Retinal pigment epithelial cell (primary cell): ENCODE measurements around the gene FRZB.
"Not testable (repeated sequence)": the region's sequence is repeated elsewhere in the genome, so short reads cannot be mapped to it uniquely, and the experiment has no call there.

Experiments
- DNase-seq: peaks from one replicate; pipeline ENCODE4 v3.0.0-alpha.2; 2010; ENCODE audit warnings: low read depth
- H3K4me3 ChIP-seq: 2 replicates; pipeline ENCODE4 v1.5.1; 2011; ENCODE audit warnings: mild to moderate bottlenecking, low read length, control low read depth, moderate library complexity
- TF ChIP-seq, protein P1 (sequence below): conservative IDR thresholded peaks from 2 replicates; pipeline ENCODE4 v1.5.1; 2011; ENCODE audit warnings: low read depth, low read length, control low read depth, inconsistent platforms

Gene FRZB

DNA sequence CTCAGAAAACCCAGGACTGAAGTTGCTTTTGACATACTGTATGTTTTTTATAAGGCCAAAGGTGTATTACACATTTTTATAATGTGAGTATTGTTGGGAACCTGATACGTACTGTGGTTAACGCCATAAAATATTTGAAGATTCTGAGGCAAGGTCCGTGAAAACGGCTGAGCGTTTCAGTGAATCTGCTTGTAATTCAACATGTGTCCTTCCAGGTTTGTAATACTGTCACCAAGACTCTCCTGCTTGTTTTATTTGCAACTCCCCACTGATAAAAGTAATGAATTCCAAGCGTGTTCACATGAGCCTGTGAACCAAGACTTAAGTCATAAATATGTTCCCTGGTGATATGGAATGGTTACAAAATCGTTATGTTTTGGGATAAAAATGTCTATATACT lies 23.9 kb upstream of the FRZB start:
- H3K4me3 ChIP-seq: no peak overlapping the region
- TF ChIP-seq, protein P1, sequence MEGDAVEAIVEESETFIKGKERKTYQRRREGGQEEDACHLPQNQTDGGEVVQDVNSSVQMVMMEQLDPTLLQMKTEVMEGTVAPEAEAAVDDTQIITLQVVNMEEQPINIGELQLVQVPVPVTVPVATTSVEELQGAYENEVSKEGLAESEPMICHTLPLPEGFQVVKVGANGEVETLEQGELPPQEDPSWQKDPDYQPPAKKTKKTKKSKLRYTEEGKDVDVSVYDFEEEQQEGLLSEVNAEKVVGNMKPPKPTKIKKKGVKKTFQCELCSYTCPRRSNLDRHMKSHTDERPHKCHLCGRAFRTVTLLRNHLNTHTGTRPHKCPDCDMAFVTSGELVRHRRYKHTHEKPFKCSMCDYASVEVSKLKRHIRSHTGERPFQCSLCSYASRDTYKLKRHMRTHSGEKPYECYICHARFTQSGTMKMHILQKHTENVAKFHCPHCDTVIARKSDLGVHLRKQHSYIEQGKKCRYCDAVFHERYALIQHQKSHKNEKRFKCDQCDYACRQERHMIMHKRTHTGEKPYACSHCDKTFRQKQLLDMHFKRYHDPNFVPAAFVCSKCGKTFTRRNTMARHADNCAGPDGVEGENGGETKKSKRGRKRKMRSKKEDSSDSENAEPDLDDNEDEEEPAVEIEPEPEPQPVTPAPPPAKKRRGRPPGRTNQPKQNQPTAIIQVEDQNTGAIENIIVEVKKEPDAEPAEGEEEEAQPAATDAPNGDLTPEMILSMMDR: no peak
- DNase-seq: no peak

DNA sequence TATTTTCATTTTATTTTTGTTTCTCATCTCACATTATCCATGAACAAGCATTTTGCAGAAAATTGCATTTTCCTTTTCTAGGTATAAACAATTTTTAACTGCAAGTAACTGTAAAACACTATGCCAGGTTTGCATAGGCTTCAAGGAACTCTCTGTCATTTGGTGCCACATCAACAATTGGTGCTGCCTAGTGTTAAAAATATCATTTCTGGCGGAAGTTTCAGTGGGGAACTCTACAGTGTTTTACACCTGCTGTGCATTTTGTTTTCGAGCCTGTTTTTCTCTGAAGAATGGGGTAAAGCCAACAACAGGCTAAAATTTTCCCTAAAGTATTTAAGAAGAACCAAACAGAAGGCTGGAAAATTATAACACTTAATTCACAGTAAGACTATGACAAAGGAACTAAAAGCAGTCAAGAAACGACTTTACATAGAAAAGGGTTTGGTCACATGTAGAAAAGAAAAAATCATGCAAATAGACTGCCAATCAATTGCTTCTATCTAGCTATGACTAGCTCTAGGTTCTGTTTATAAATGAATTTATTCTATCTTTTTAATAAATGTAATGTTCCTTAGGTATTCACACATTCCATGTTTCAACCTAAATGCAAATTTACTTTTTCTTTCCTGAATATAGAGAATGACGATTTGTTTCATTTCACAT lies 21.4 kb upstream of the FRZB start:
- DNase-seq: no peak
- TF ChIP-seq, protein P1: no peak
- H3K4me3 ChIP-seq: no peak overlapping the region

DNA sequence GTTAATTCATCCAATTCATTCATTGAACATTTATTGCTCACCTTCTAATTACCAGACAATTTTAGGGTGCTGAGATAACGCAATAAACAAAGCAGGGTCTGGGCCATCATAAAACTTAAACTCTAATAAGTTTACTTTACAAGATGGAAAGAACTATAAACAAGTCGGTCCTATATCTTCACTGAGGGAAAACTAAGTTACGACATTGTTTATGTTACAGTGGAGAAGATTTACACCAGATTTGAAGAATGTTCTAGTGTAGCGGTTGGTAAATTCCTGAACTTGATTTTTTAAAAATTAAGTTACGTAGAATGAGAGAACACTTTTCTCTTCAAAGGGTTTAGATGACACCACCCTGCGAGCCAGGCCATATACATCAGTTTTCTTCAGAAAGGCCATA lies 20.7 kb upstream of the FRZB start:
- no peak overlapping the region for H3K4me3 ChIP-seq
- DNase-seq: no peak
- TF ChIP-seq, protein P1: no peak

DNA sequence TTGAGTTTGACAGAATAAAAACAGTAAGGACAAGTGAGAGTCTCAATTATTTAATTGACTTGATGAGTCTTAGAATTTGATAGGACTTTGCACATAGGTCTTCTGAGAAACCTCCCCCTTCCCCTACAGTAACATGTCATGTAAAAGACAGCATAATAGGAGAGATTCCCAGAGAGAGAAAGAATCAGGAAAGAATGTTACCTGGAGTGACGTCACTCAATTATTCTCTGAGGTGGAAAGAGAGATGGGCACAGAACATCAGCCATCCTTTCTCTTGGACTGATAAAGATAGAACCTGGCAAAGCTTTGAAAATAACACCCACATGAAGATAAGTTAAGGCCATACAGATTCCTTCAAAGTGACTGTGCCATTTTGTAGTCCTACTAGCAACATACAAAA lies 19.3 kb upstream of the FRZB start:
- TF ChIP-seq, protein P1: no peak
- no peak overlapping the region for H3K4me3 ChIP-seq
- DNase-seq: no peak

- TF ChIP-seq, protein P1: no peak
- H3K4me3 ChIP-seq: no peak overlapping the region
- DNase-seq: no peak
Observed at GRCh38 chr2:182883451-182883850, 17.0 kb upstream of the FRZB start.

- not testable (repeated sequence) for H3K4me3 ChIP-seq, DNase-seq
Observed at GRCh38 chr2:182880100-182880499, 13.7 kb upstream of the FRZB start.

- DNase-seq, H3K4me3 ChIP-seq: not testable (repeated sequence)
Observed at GRCh38 chr2:182876653-182877052, 10.2 kb upstream of the FRZB start.

DNA sequence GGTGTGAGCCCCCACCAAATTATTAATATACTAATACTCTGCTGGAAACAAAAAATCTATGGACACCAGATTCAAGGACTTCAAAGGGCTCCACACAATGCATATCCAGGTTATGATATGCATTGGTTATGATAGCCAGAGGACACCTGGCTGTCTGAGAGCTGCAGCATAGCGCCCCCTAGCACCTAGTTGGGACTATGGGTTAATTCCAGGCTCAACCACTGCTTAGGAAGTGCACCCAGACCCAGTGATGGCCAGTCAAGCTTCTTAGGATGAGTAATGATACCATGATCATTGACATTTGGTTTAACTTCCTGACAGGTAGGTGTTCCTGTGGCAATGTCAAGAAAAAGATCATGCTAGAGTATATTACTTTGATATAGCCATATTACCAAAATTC lies 3.8 kb upstream of the FRZB start:
- DNase-seq: no peak
- TF ChIP-seq, protein P1: peak; percentile 52
- H3K4me3 ChIP-seq: no peak overlapping the region
